ENCODE measurements around the gene ZDHHC7. TPM values are rescaled to one million over a fixed set of nuclear protein-coding genes. Genes with fewer than 3 reads are reported as not detected.

Gene ZDHHC7
- total and polyA plus RNA-seq, 2 of the 8 experiments (the other 6 are each of a cell fraction or from before 2014, with no cell fraction given), result 40.5 to 56.3 TPM

GRCh38 chr16:84993926-84994325, 17.4 kb downstream of the ZDHHC7 start:
- H4K5ac ChIP-seq (ENCODE audit: insufficient read length, low read depth, low read length), result no peak overlapping the region
- no peaks in the 10 kb centered on the region for H3K23me2 ChIP-seq (ENCODE audit: low read depth, low read length)
- peaks cover 2 to 7% of the 10 kb centered on the region in 2 experiments for H4K20me1 ChIP-seq (replicated peaks in 1 of 2; ENCODE audit: control insufficient read depth in 1 of 2, insufficient read depth in 2 of 2, low read length in 2 of 2)
- no peak overlapping the region for H2BK5ac ChIP-seq (ENCODE audit: low read depth, low read length)
- no peak overlapping the region for H2AK5ac ChIP-seq (ENCODE audit: low read depth, low read length)
- DNase-seq (ENCODE audit: low read depth in 1 of 2, low spot score in 2 of 2) (no peak), FAIRE-seq (no peak)
- ChIA-PET CTCF (ENCODE audit: partially characterized antibody) (interaction anchor here (1.1 to 1.8 kb wide), 5 partner anchors 11 to 93 kb away, joined by 3 to 7 read pairs (median 5); no protein-coding TSS in a partner anchor), POLR2A (ENCODE audit: partially characterized antibody) (interaction anchor here (1.5 kb wide), 1 partner anchor 17 kb away, joined by 3 read pairs; no protein-coding TSS in a partner anchor)
- H3K4ac ChIP-seq (replicated peaks; ENCODE audit: insufficient read length, low read depth, low read length), result no peak overlapping the region
- H3K23ac ChIP-seq (ENCODE audit: insufficient read length), result no peak overlapping the region
- no peak overlapping the region for H2AFZ ChIP-seq (ENCODE audit: low read length)
- no peak overlapping the region for H3K4me2 ChIP-seq (ENCODE audit: insufficient read depth in 1 of 2, low read depth in 2 of 2, low read length in 2 of 2)
- no peak overlapping the region for H2BK12ac ChIP-seq (ENCODE audit: low read depth, low read length)
- H2BK120ac ChIP-seq (replicated peaks; ENCODE audit: low read depth, low read length), result no peak overlapping the region
- no peak overlapping the region for H3K18ac ChIP-seq (ENCODE audit: extremely low read depth, low read length)
- H4K8ac ChIP-seq (ENCODE audit: extremely low read depth, insufficient read depth, low read length), result no peak overlapping the region
- H3K79me1 ChIP-seq (ENCODE audit: low read depth, low read length), result peaks cover 3% of the 10 kb centered on the region; the same call in 1 of the 2 replicates
- 92% methylated on average over 8 of the region's 8 CpGs; no CpG with 5 or more reads in 1 of the 2 experiments for WGBS, 2 experiments (ENCODE audit: extremely low coverage in 1 of 2, insufficient coverage in 1 of 2, insufficient read length in 1 of 2, insufficient replicate concordance in 2 of 2, low coverage in 1 of 2, low lambda C conversion rate in 2 of 2, missing lambda C conversion rate in 1 of 2)
- peaks cover 0 to 10% of the 10 kb centered on the region in 2 experiments; a peak in 2 of 4 replicates for H3K79me2 ChIP-seq (ENCODE audit: control insufficient read depth in 1 of 2, insufficient read depth in 2 of 2, low read length in 2 of 2)
- TF ChIP-seq SP2 (IDR thresholded peaks at IDR 0.05; ENCODE audit: low read length), result no peak
- no peak for TF ChIP-seq BCL11A (IDR thresholded peaks at IDR 0.05; ENCODE audit: low read depth in 2 of 2, low read length in 2 of 2)
- TF ChIP-seq TAF1 (IDR thresholded peaks at IDR 0.05; ENCODE audit: low read depth, low read length), result no peak
- TF ChIP-seq ATF2 (IDR thresholded peaks at IDR 0.05; ENCODE audit: low read length), result no peak
- no peak for TF ChIP-seq KDM1A (IDR thresholded peaks at IDR 0.05; ENCODE audit: borderline replicate concordance, low read length)
- TF ChIP-seq ATF3 (IDR thresholded peaks at IDR 0.05; ENCODE audit: insufficient read depth, low read depth, low read length), result no peak
- no peak for TF ChIP-seq NANOG (IDR thresholded peaks at IDR 0.05; ENCODE audit: insufficient read depth, low read depth, low read length, poor library complexity, severe bottlenecking)
- TF ChIP-seq KDM4A (IDR thresholded peaks at IDR 0.05; ENCODE audit: low read depth, low read length, severe bottlenecking), result no peak
- TF ChIP-seq SP4 (IDR thresholded peaks at IDR 0.05; ENCODE audit: low read length), result no peak
- TF ChIP-seq TBP (IDR thresholded peaks at IDR 0.05; ENCODE audit: low read depth, low read length), result no peak
- TF ChIP-seq KDM5A (IDR thresholded peaks at IDR 0.05; ENCODE audit: low read length), result no peak
- no peak for TF ChIP-seq EGR1 (IDR thresholded peaks at IDR 0.05; ENCODE audit: borderline replicate concordance, low read depth, low read length)
- 0 out of 7 replicates have a peak, but pooled peaks cover 0 to 3% (median 0%) of the 10 kb centered on the region in 4 experiments for H3K4me1 ChIP-seq (replicated peaks in 1 of 4; ENCODE audit: control insufficient read depth in 3 of 4, insufficient read depth in 4 of 4, low read length in 3 of 4)
- no peak overlapping the region for H3K56ac ChIP-seq (replicated peaks; ENCODE audit: insufficient read length, low read depth, low read length)
- no peak overlapping the region for H4K91ac ChIP-seq (replicated peaks; ENCODE audit: insufficient read length, low read length)
- no peak overlapping the region for H3K4me3 ChIP-seq (ENCODE audit: extremely low read depth in 1 of 4, insufficient read depth in 2 of 4, low read depth in 3 of 4, low read length in 4 of 4)
- no peak overlapping the region for H2BK20ac ChIP-seq (ENCODE audit: low read length)
- H2BK15ac ChIP-seq (ENCODE audit: low read length), result no peak overlapping the region
- no peaks in the 10 kb centered on the region for H3K27me3 ChIP-seq (replicated peaks in 1 of 4; ENCODE audit: control insufficient read depth in 3 of 4, extremely low read depth in 1 of 4, insufficient read depth in 3 of 4, low read length in 3 of 4)
- no peaks in the 10 kb centered on the region for H3K9me3 ChIP-seq (ENCODE audit: insufficient read depth in 2 of 2, low read depth in 1 of 2, low read length in 1 of 2)
- H3K14ac ChIP-seq (ENCODE audit: insufficient read length), result no peak overlapping the region
- peaks cover 0 to 24% (median 5%) of the 10 kb centered on the region in 4 experiments; a peak in 5 of 8 replicates for H3K36me3 ChIP-seq (ENCODE audit: control insufficient read depth in 2 of 4, insufficient read depth in 4 of 4, low read length in 3 of 4)
- no peak overlapping the region for H3K9ac ChIP-seq (replicated peaks in 1 of 4; ENCODE audit: extremely low read depth in 1 of 4, low read depth in 3 of 4, low read length in 3 of 4)
- H3K27ac ChIP-seq (ENCODE audit: low read depth, low read length), result no peak overlapping the region; the same call in 1 of the 2 replicates

Data from H1 (cell line).